K562 (cell line): Measurements from ENCODE around the gene ZNF407.

Experiments
- BCLAF1 ChIP-seq, 2 experiments: fragments of 450-650 bp in 1 of 2; IDR thresholded peaks; 2 replicates each; pipeline ENCODE4 v1.6.1; 2011 to 2017; ENCODE audit warnings: low read depth in 2 of 2, antibody characterized with exemption in 1 of 2, borderline replicate concordance in 1 of 2, low read length in 1 of 2, mild to moderate bottlenecking in 1 of 2, mixed read lengths in 1 of 2; ENCODE audit not compliant: control insufficient read depth in 1 of 2
- CREB1 ChIP-seq, 2 experiments: sonication (generic) in 1 of 2; formaldehyde crosslinking in 1 of 2; IDR thresholded peaks; 2 replicates each; pipeline versions ENCODE4 v1.6.1 to v1.8.0; 2012 to 2022; ENCODE audit warnings: inconsistent platforms in 1 of 2, mild to moderate bottlenecking in 1 of 2, missing genetic modification reagents in 1 of 2, moderate library complexity in 1 of 2
- MLX ChIP-seq, 2 experiments: fragments of 450-650 bp in 1 of 2; sonication (generic) in 1 of 2; formaldehyde crosslinking; conservative IDR thresholded peaks; 2 replicates each; pipeline versions ENCODE4 v1.4.0 to v1.8.1; 2020 to 2022; ENCODE audit warnings: mild to moderate bottlenecking in 1 of 2, missing genetic modification reagents in 1 of 2

DNA sequence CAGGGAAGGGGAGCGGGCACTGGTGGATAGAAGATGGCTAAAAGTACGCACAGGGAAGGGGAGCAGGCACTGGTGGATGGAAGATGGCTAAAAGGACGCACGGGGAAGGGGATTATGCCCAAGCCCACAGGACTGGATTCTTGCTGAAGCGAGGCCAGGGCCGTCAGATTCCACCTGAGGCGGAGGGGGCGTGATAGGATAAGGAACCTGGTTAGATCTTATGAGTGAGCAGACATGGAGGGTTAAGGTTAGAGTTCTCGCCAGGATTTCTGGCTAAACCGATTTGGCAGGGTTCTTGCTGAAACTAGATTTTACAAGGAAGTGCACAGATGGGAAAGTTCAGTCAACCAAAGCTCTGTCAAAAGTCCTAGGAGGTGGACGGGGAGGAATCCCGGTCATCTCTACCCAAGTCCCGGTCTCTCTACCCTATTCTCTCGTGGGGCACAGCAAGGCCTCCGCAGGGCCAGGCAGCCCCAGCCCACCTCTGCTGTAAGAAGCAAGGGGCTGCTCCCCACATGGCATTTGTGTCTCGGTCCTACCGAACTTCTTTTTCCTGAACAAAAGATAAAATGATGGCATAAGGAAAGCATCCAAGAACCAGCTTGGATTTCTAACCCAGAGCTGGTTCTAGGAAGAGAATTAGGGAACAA lies 470.5 kb downstream of the ZNF407 start:
- TF ChIP-seq BCLAF1 (IDR thresholded peaks at IDR 0.05; ENCODE audit: borderline replicate concordance in 1 of 2, control insufficient read depth in 1 of 2, low read depth in 2 of 2, low read length in 1 of 2), result no peak
- no peak for TF ChIP-seq MLX (CRISPR knock-in tag; conservative IDR thresholded peaks at IDR 0.05)
- no peak for TF ChIP-seq CREB1 (IDR thresholded peaks at IDR 0.05)
- TF ChIP-seq CREB1 (CRISPR knock-in tag; IDR thresholded peaks at IDR 0.05), result no peak
